IMR-90 (cell line): ENCODE results near the gene CDCP1. TPM values are rescaled to one million over a fixed set of nuclear protein-coding genes. Genes with fewer than 3 reads are reported as not detected.

Experiments
- ATAC-seq: fragments of 200-7000 bp; cut with Tn5 transposase; 2 replicates; pipeline ENCODE4 v1.9.1; 2020; ENCODE audit warnings: low read depth, mild to moderate bottlenecking, moderate library complexity
- BruUV-seq: library from RNA; stranded (reverse); fragments of 400-500 nt; replicated peaks from 2 replicates; lab custom pipeline; 2021; lab: Mats Ljungman, UMichigan
- CTCF ChIA-PET: fragments of 300-600 bp; formaldehyde crosslinking; extraction: SDS; loops from one replicate; lab custom pipeline; 2021; ENCODE audit warnings: antibody characterized with exemption; lab: Yijun Ruan, JAX
- POLR2A ChIA-PET: fragments of 300-600 bp; sonication (Branson Sonifier 250); formaldehyde crosslinking; loops from one replicate; lab custom pipeline; 2022; ENCODE audit warnings: antibody characterized with exemption; ENCODE audit not compliant: unreplicated experiment; lab: Charles Lee
- DNase-seq: peaks from one replicate; pipeline ENCODE4 v3.0.0; 2013
- H2AFZ ChIP-seq: replicated peaks from 2 replicates; pipeline ENCODE3; 2013; ENCODE audit warnings: low read length, mild to moderate bottlenecking; ENCODE audit not compliant: poor library complexity
- H2AK5ac ChIP-seq: 2 replicates; pipeline ENCODE4 v1.6.1; 2013; ENCODE audit warnings: low read depth, low read length, inconsistent platforms
- H2AK9ac ChIP-seq: replicated peaks from 2 replicates; pipeline ENCODE3; 2013; ENCODE audit warnings: mild to moderate bottlenecking, low read depth, low read length, moderate library complexity; ENCODE audit not compliant: poor library complexity
- H2BK120ac ChIP-seq: 2 replicates; pipeline ENCODE4 v1.6.1; 2013; ENCODE audit warnings: low read depth, low read length, inconsistent platforms
- H2BK15ac ChIP-seq: 3 replicates; pipeline ENCODE4 v1.6.1; 2013; ENCODE audit warnings: low read depth, low read length, inconsistent platforms
- H2BK20ac ChIP-seq: 2 replicates; pipeline ENCODE4 v1.6.1; 2013; ENCODE audit warnings: low read depth, mild to moderate bottlenecking, inconsistent platforms, low read length, moderate library complexity
- H2BK5ac ChIP-seq: 2 replicates; pipeline ENCODE4 v1.6.1; 2013; ENCODE audit warnings: mild to moderate bottlenecking, low read depth, low read length, inconsistent platforms; ENCODE audit not compliant: poor library complexity, severe bottlenecking
- H3K14ac ChIP-seq: replicated peaks from 2 replicates; pipeline ENCODE4 v1.6.1; 2013; ENCODE audit warnings: low read depth, low read length, inconsistent platforms
- H3K18ac ChIP-seq: 2 replicates; pipeline ENCODE4 v1.6.1; 2013; ENCODE audit warnings: low read depth, low read length, control low read depth
- H3K23ac ChIP-seq: 2 replicates; pipeline ENCODE4 v1.6.1; 2013; ENCODE audit warnings: low read depth, low read length, inconsistent platforms
- H3K27ac ChIP-seq: 2 replicates; pipeline ENCODE4 v1.5.1; 2013; ENCODE audit warnings: mild to moderate bottlenecking, control low read depth, low read length; ENCODE audit not compliant: insufficient read depth
- H3K27me3 ChIP-seq: 2 replicates; pipeline ENCODE4 v1.6.1; 2013; ENCODE audit warnings: low read length; ENCODE audit not compliant: control insufficient read depth, insufficient read depth
- H3K36me3 ChIP-seq: 2 replicates; pipeline ENCODE4 v1.6.1; 2013; ENCODE audit warnings: low read length, mixed read lengths; ENCODE audit not compliant: control insufficient read depth, insufficient read depth
- H3K4ac ChIP-seq: 2 replicates; pipeline ENCODE4 v1.6.1; 2013; ENCODE audit warnings: low read depth, low read length, inconsistent platforms
- H3K4me1 ChIP-seq: 2 replicates; pipeline ENCODE4 v1.6.1; 2013; ENCODE audit warnings: low read length, mixed read lengths; ENCODE audit not compliant: control insufficient read depth, insufficient read depth
- H3K4me2 ChIP-seq: 2 replicates; pipeline ENCODE4 v1.6.1; 2013; ENCODE audit warnings: low read depth, mild to moderate bottlenecking, control low read depth, low read length, moderate library complexity
- H3K4me3 ChIP-seq: 2 replicates; pipeline ENCODE4 v1.5.1; 2013; ENCODE audit warnings: low read depth, mild to moderate bottlenecking, control low read depth, low read length, moderate library complexity; ENCODE audit not compliant: insufficient read depth
- H3K56ac ChIP-seq: 2 replicates; pipeline ENCODE4 v1.6.1; 2013; ENCODE audit warnings: low read length, inconsistent platforms; ENCODE audit not compliant: insufficient read depth; ENCODE audit errors: extremely low read depth
- H3K79me1 ChIP-seq, 2 experiments: 2 replicates each; pipeline ENCODE4 v1.6.1; 2013; ENCODE audit warnings: low read length in 2 of 2, inconsistent platforms in 1 of 2, low read depth in 1 of 2
- H3K9ac ChIP-seq: 2 replicates; pipeline ENCODE4 v1.6.1; 2013; ENCODE audit warnings: low read depth, low read length, control low read depth
- H3K9me1 ChIP-seq: 2 replicates; pipeline ENCODE4 v1.6.1; 2013; ENCODE audit warnings: low read length, inconsistent platforms; ENCODE audit not compliant: insufficient read depth
- H3K9me3 ChIP-seq: 2 replicates; pipeline ENCODE4 v1.6.1; 2013; ENCODE audit warnings: low read length; ENCODE audit not compliant: control insufficient read depth, insufficient read depth
- H4K20me1 ChIP-seq: 2 replicates; pipeline ENCODE4 v1.6.1; 2013; ENCODE audit warnings: low read length, inconsistent platforms; ENCODE audit not compliant: insufficient read depth
- H4K5ac ChIP-seq: 2 replicates; pipeline ENCODE4 v1.6.1; 2013; ENCODE audit warnings: mild to moderate bottlenecking, low read depth, low read length, control low read depth
- H4K8ac ChIP-seq, 2 experiments: 2 replicates each; pipeline ENCODE4 v1.6.1; 2013; ENCODE audit warnings: low read depth in 2 of 2, low read length in 2 of 2, control low read depth in 1 of 2, inconsistent platforms in 1 of 2
- H4K91ac ChIP-seq: 2 replicates; pipeline ENCODE4 v1.6.1; 2013; ENCODE audit warnings: low read depth, low read length, inconsistent platforms; ENCODE audit not compliant: insufficient read depth
- CEBPB ChIP-seq: IDR thresholded peaks from 2 replicates; pipeline ENCODE4 v1.6.1; 2012; ENCODE audit warnings: low read depth, low read length, improper control_type of control experiment
- CHD1 ChIP-seq: IDR thresholded peaks from 2 replicates; pipeline ENCODE4 v1.6.1; 2012; ENCODE audit warnings: low read depth, low read length, improper control_type of control experiment
- FOS ChIP-seq: fragments of 150-350 bp; IDR thresholded peaks from 2 replicates; pipeline ENCODE4 v1.6.1; 2016; ENCODE audit warnings: low read depth, low read length
- MAFK ChIP-seq: IDR thresholded peaks from 2 replicates; pipeline ENCODE4 v1.6.1; 2012; ENCODE audit warnings: low read depth, low read length, improper control_type of control experiment
- MAZ ChIP-seq: IDR thresholded peaks from 2 replicates; pipeline ENCODE4 v1.6.1; 2012; ENCODE audit warnings: low read depth, mild to moderate bottlenecking, low read length, improper control_type of control experiment, moderate library complexity, borderline replicate concordance
- MXI1 ChIP-seq: IDR thresholded peaks from 2 replicates; pipeline ENCODE4 v1.6.1; 2012; ENCODE audit warnings: low read depth, mild to moderate bottlenecking, low read length, moderate library complexity, borderline replicate concordance
- NFE2L2 ChIP-seq: fragments of 150-350 bp; IDR thresholded peaks from 2 replicates; pipeline ENCODE4 v1.6.1; 2016; ENCODE audit warnings: low read depth, mild to moderate bottlenecking, low read length
- POLR2A ChIP-seq: IDR thresholded peaks from 2 replicates; pipeline ENCODE4 v1.6.1; 2012; ENCODE audit warnings: mild to moderate bottlenecking, low read depth, low read length
- RAD21 ChIP-seq: IDR thresholded peaks from 2 replicates; pipeline ENCODE4 v1.6.1; 2012; ENCODE audit warnings: low read length, improper control_type of control experiment
- RFX5 ChIP-seq: IDR thresholded peaks from 2 replicates; pipeline ENCODE4 v1.8.0; 2012; ENCODE audit warnings: low read depth, mild to moderate bottlenecking, low read length, moderate library complexity
- SMC3 ChIP-seq: fragments of 150-350 bp; IDR thresholded peaks from 2 replicates; pipeline ENCODE4 v1.6.1; 2016; ENCODE audit warnings: low read depth, mild to moderate bottlenecking, antibody characterized with exemption, low read length, moderate library complexity
- WGBS, 2 experiments: methylation state at CpG; one replicate each; pipeline versions ENCODE4 v1.1.5 to v1.1.7; 2013; ENCODE audit warnings: missing lambda C conversion rate in 2 of 2; ENCODE audit not compliant: insufficient read length in 1 of 2; ENCODE audit errors: extremely low coverage in 2 of 2; 5-methylcytosine and 5-hydroxymethylcytosine counted together
- dilution Hi-C: fragments of 300-500 bp; cut with HindIII; formaldehyde crosslinking; loops from one replicate; pipeline ENCODE4 v1.14.3; 2018; ENCODE audit warnings: low sequenced_read_pairs; ENCODE audit not compliant: unreplicated experiment
- in situ Hi-C: fragments of 300-500 bp; cut with MboI; formaldehyde crosslinking; loops from 3 replicates; pipeline ENCODE4 v1.14.3; 2019; ENCODE audit warnings: low sequenced_read_pairs, inconsistent platforms, mixed read lengths
- intact Hi-C: fragments of 100-400 bp; cut with micrococcal nuclease; formaldehyde crosslinking; loops from 2 replicates; pipeline ENCODE4 v1.10.0; 2022
- polyA plus RNA-seq, 3 experiments: library from polyadenylated mRNA; depleted of rRNA; stranded (reverse); fragments of >200 nt; gene quantifications; 2 replicates each; pipeline ENCODE4 v1.2.3, GENCODE V29; 2012; ENCODE audit warnings: low replicate concordance in 1 of 3
- total RNA-seq: library from RNA; depleted of rRNA; stranded (reverse); fragments of >200 nt; gene quantifications from 2 replicates; pipeline ENCODE4 v1.2.3, GENCODE V29; 2012
- TF ChIP-seq, protein P1 (sequence below): fragments of 150-350 bp; IDR thresholded peaks from 2 replicates; pipeline ENCODE4 v1.6.1; 2017; ENCODE audit warnings: mild to moderate bottlenecking, antibody characterized with exemption, low read length, low read depth
- TF ChIP-seq, protein P2 (sequence below): fragments of 150-350 bp; IDR thresholded peaks from 2 replicates; pipeline ENCODE4 v1.6.1; 2016; ENCODE audit warnings: low read depth, mild to moderate bottlenecking, low read length, moderate library complexity, borderline replicate concordance
- TF ChIP-seq, protein P3 (sequence below): conservative IDR thresholded peaks from 2 replicates; pipeline ENCODE4 v1.5.1; 2012; ENCODE audit warnings: mild to moderate bottlenecking, low read depth, low read length, improper control_type of control experiment

Gene CDCP1
- total and polyA plus RNA-seq, 2 of the 4 experiments (the other 2 are of a cell fraction), result 2.5 to 3.8 TPM

DNA sequence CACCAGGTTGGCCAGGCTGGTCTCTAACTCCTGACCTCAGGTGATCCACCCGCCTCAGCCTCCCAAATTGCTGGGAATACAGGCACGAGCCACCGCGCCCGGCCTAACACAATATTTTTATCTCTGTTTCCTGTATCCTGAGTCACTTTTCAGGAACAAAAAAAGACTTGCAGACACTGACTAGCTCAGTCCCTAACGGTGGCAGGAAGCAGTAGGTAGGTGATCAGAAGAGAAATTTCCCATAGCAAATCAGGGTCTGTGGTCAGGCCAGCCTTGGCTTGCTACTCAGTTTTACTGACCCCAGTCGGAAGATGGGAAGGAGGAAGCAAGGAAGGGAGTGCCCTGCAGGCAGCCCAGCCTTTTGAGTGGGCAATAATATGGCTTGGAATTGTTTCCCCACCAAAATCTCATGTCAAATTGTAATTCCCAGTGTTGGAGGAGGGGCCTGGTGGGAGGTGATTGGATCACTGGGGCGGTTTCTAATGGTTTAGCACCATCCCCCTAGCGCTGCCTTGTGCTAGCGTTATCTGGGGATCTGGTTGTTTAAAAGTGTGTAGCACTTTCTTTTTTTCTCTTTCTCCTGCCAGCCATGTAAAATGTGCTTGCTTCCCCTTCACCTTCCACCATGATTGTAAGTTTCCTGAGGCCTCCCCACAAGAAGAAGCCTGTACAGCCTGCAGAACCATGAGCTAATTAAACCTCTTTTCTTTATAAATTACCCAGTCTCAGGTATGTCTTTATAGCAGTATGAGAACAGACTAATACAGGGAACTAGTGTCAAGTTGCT, 19.5 kb upstream of the CDCP1 start:
- DNase-seq (no peak), ATAC-seq (no peak)
- Histone ChIP-seq H4K20me1 (no peaks in the 10 kb centered on the region), H3K9me3 (no peaks in the 10 kb centered on the region), H2AK9ac (peak overlapping the region; percentile 48), H2AFZ (peak overlapping the region; percentile 4), H3K4me2 (no peak overlapping the region), H3K27ac (no peak overlapping the region; the same call in 1 of the 2 replicates), H2AK5ac (peak overlapping the region; percentile 99), H2BK20ac (peak overlapping the region; percentile 97; the same call in 1 of the 2 replicates), H3K4me1 (peaks cover 17% of the 10 kb centered on the region), H4K5ac (peak overlapping the region; percentile 73), H3K56ac (0 out of 2 replicates have a peak overlapping the region, but pooled peaks have one; percentile 6), H4K8ac (peak overlapping the region; percentile 85 to 91), H3K9ac (no peak overlapping the region), H3K9me1 (peaks cover 17% of the 10 kb centered on the region), H3K4ac (peak overlapping the region; percentile 99; the same call in 1 of the 2 replicates), H2BK15ac (peak overlapping the region; percentile 89), H4K91ac (peak overlapping the region; percentile 91), H3K23ac (peak overlapping the region; percentile 79; the same call in 1 of the 2 replicates), H3K14ac (peak overlapping the region; percentile 92; the same call in 1 of the 2 replicates), H3K36me3 (no peaks in the 10 kb centered on the region), H3K4me3 (no peak overlapping the region), H2BK5ac (peak overlapping the region; percentile 92), H2BK120ac (peak overlapping the region; percentile 96; the same call in 1 of the 2 replicates), H3K79me1 (no peaks in the 10 kb centered on the region; a peak in 1 of 4 replicates), H3K18ac (peak overlapping the region; percentile 27; the same call in 1 of the 2 replicates), H3K27me3 (no peaks in the 10 kb centered on the region)
- in situ Hi-C loops, result no loop called here
- no TSS peak for BruUV-seq
- dilution Hi-C loops, result no loop called here
- intact Hi-C loops, result no loop called here
- CTCF ChIA-PET, result interaction anchor here (0.6 to 0.7 kb wide), 2 partner anchors 16 to 253 kb away, joined by 3 read pairs; no protein-coding TSS in a partner anchor
- no CpG with 5 or more reads among the region's 10 CpGs for WGBS, 2 experiments
- POLR2A ChIA-PET, result no interaction called here
- no peak for TF ChIP-seq RAD21
- no peak for TF ChIP-seq FOS
- no peak for TF ChIP-seq MAFK
- TF ChIP-seq NFE2L2, result no peak
- TF ChIP-seq POLR2A, result no peak
- TF ChIP-seq, protein P1, sequence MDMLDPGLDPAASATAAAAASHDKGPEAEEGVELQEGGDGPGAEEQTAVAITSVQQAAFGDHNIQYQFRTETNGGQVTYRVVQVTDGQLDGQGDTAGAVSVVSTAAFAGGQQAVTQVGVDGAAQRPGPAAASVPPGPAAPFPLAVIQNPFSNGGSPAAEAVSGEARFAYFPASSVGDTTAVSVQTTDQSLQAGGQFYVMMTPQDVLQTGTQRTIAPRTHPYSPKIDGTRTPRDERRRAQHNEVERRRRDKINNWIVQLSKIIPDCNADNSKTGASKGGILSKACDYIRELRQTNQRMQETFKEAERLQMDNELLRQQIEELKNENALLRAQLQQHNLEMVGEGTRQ, result no peak
- no peak for TF ChIP-seq CEBPB
- TF ChIP-seq, protein P2, sequence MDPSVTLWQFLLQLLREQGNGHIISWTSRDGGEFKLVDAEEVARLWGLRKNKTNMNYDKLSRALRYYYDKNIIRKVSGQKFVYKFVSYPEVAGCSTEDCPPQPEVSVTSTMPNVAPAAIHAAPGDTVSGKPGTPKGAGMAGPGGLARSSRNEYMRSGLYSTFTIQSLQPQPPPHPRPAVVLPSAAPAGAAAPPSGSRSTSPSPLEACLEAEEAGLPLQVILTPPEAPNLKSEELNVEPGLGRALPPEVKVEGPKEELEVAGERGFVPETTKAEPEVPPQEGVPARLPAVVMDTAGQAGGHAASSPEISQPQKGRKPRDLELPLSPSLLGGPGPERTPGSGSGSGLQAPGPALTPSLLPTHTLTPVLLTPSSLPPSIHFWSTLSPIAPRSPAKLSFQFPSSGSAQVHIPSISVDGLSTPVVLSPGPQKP, result no peak
- no peak for TF ChIP-seq MXI1
- no peak for TF ChIP-seq CHD1
- no peak for TF ChIP-seq SMC3
- TF ChIP-seq RFX5, result no peak
- TF ChIP-seq MAZ, result no peak
- TF ChIP-seq, protein P3, sequence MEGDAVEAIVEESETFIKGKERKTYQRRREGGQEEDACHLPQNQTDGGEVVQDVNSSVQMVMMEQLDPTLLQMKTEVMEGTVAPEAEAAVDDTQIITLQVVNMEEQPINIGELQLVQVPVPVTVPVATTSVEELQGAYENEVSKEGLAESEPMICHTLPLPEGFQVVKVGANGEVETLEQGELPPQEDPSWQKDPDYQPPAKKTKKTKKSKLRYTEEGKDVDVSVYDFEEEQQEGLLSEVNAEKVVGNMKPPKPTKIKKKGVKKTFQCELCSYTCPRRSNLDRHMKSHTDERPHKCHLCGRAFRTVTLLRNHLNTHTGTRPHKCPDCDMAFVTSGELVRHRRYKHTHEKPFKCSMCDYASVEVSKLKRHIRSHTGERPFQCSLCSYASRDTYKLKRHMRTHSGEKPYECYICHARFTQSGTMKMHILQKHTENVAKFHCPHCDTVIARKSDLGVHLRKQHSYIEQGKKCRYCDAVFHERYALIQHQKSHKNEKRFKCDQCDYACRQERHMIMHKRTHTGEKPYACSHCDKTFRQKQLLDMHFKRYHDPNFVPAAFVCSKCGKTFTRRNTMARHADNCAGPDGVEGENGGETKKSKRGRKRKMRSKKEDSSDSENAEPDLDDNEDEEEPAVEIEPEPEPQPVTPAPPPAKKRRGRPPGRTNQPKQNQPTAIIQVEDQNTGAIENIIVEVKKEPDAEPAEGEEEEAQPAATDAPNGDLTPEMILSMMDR, result no peak
